ENCODE data around the gene ZC2HC1C.
"Not testable (repeated sequence)": the region's sequence is repeated elsewhere in the genome, so short reads cannot be mapped to it uniquely, and the experiment has no call there.

The ZC2HC1C gene

GRCh38 chr14:75096959-75097358, 27.5 kb downstream of the ZC2HC1C start:
- DNase-seq = no peak

- no peak for DNase-seq
Observed at GRCh38 chr14:75098212-75098611, 28.8 kb downstream of the ZC2HC1C start.

GRCh38 chr14:75098682-75099081, 29.2 kb downstream of the ZC2HC1C start:
- DNase-seq = no peak

- DNase-seq = no peak
Observed at GRCh38 chr14:75101491-75101890, 32.0 kb downstream of the ZC2HC1C start.

- DNase-seq = no peak
Observed at GRCh38 chr14:75107186-75107585, 37.7 kb downstream of the ZC2HC1C start.

- no peak for DNase-seq
Observed at GRCh38 chr14:75109877-75110276, 40.4 kb downstream of the ZC2HC1C start.

GRCh38 chr14:75113932-75114539, 44.6 kb downstream of the ZC2HC1C start:
- DNase-seq = no peak

- DNase-seq = no peak
Observed at GRCh38 chr14:75119056-75119455, 49.6 kb downstream of the ZC2HC1C start.

- DNase-seq = no peak
Observed at GRCh38 chr14:75120541-75121291, 51.3 kb downstream of the ZC2HC1C start.

GRCh38 chr14:75121552-75121951, 52.1 kb downstream of the ZC2HC1C start:
- DNase-seq = no peak

GRCh38 chr14:75123991-75124390, 54.5 kb downstream of the ZC2HC1C start:
- DNase-seq = no peak

GRCh38 chr14:75125617-75126016, 56.2 kb downstream of the ZC2HC1C start:
- DNase-seq = no peak

- no peak for DNase-seq
Observed at GRCh38 chr14:75126121-75126544, 56.7 kb downstream of the ZC2HC1C start.

- peak; percentile 70 for DNase-seq
Observed at GRCh38 chr14:75126679-75127473, 57.4 kb downstream of the ZC2HC1C start, which contains the start of gene NEK9. Gene NEK9 (minus strand): TSS chr14:75127048. CDS start chr14:75126921, 127 bp downstream.

- not testable (repeated sequence) for DNase-seq
Observed at GRCh38 chr14:75127474-75127820, 58.0 kb downstream of the ZC2HC1C start.

- no peak for DNase-seq
Observed at GRCh38 chr14:75127903-75128595, 58.6 kb downstream of the ZC2HC1C start.

GRCh38 chr14:75128596-75128990, 59.2 kb downstream of the ZC2HC1C start:
- no peak for DNase-seq

All from DMS153 (cell line).